Eye (tissue), 1 donor: Measurements from ENCODE around the gene GRM8.
"Not testable (repeated sequence)": the region's sequence is repeated elsewhere in the genome, so short reads cannot be mapped to it uniquely, and the experiment has no call there.

Experiments used
- DNase-seq: peaks from one replicate; pipeline ENCODE4 v3.0.0-alpha.2; 2015

GRM8 gene

GRCh38 chr7:127021857-127022256 lies 230.9 kb downstream of the GRM8 start:
- no peak for DNase-seq

DNA sequence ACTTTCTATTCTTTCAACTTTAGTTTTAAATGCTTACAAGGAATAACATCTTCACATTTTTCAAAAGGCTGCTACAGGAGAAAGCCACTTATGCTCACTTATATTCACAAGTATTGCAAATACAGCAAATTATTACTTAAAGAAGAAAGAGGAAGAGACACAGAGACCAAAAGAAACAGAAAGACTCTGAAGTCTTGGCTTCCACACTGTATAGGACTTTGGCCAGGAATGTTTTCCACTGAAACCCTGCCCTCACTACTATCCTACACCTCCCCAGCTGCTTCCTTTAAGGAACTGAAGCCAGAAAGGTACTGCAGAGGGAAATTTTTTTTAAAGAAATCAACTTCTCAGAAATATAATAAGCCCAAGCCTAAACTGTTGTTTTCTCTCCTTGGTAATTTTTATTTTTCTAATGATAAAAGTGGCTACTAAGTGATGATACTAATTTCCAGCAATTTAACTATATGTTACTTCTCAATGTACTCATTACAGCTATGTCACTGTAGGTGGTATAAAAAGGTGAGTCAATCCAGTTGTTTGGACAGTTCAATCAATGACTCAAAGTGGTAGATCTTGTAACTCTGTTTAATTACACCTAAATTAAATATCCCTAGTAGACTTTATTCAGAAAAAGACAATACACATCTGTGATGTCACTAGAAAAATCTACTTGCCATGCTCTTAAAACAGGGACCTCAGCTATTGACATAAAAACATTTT lies 231.6 kb downstream of the GRM8 start:
- DNase-seq: no peak

DNA sequence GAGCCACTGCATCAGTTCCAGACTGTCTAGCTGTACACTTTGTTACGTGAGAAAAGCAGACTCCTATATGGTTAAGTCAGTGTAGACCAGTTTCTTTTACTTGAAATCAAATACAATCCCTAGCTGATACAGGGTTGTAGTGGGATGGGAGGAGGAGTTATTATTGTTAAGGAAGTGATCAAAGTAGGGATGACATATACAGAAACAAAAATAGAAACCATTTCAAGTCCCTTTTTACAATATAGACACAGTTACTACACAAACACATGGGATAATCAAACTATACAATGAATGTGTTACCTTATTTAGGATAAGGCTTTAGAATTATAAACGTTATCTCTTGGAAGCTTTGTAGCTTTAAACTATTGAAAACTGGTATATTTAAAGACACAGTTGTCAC lies 233.9 kb downstream of the GRM8 start:
- no peak for DNase-seq

DNA sequence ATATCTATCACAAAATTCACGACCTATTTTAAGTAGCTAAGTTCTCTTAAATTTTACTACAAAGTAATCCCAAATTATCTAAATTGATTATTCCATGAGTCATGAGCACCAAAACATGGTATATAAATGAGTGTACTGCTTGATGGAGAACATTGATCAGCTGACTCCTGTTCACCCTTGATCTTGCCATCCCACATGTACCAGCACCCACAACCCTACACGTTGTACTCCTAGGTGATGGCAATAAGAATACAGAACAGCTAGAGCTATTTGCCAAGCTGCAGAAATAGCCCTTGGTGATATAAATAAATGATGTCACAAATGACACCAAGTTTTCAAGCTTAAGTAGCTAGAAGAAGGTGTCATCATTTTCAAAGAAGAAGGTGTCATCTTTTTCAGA lies 235.5 kb downstream of the GRM8 start:
- DNase-seq: no peak

GRCh38 chr7:127000725-127001124 lies 252.0 kb downstream of the GRM8 start:
- DNase-seq: no peak

DNA sequence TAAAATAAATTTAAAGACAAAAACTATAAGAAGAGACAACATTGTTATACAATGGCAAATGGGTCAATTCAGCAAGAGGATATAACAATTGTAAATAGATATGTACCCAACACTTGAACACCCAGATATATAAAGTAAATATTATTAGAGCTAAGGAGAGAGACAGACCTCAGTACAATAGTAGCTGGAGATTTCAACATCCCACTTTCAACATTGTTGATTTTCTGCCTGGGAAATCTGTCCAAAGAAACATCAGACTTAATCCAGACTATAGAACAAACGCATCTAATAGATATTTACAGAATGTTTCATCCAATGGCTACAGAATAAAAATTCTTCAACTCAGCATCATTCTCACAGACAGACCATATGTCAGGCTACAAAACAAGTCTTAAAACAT lies 256.1 kb downstream of the GRM8 start:
- no peak for DNase-seq

GRCh38 chr7:126993626-126994213 lies 259.0 kb downstream of the GRM8 start:
- DNase-seq: no peak

DNA sequence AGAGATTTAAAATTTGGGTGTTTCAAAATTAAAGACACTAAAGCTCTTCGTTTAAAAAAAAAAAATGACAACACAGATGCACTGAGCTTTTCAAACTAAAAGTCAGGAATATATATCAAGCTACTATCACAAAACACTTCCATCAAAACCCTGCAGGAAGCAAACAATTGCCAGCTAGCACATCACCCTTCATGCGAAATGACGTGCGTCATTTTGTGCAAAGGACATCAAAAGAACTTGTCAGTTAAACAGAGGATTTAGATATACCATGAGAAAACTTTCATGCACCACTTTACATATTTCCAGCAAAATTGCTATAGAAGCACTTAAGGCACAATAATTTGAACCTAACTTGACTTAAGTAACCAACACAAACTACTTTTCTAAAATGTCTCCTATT lies 264.7 kb downstream of the GRM8 start:
- no peak for DNase-seq

DNA sequence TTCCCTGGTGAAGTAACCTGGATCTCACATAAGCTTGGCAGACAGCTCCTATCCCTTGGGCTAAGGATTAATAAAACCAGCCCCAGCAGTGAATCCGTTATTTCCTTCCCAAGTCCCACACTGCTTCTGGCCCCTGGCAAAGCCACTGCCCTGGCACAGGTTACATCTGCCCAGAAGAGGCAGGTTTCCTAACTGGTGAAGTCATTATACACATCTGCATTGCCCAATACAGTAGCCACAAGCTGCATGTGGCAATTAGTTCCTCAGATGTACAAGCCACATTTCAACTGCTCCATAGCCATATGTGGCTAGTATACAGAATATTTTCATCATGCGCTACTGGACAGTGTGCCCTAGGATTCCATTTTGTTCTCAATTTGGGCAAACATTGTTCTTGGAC lies 273.0 kb downstream of the GRM8 start:
- no peak for DNase-seq

GRCh38 chr7:126978865-126979264 lies 273.9 kb downstream of the GRM8 start:
- peak; percentile 1 for DNase-seq

DNA sequence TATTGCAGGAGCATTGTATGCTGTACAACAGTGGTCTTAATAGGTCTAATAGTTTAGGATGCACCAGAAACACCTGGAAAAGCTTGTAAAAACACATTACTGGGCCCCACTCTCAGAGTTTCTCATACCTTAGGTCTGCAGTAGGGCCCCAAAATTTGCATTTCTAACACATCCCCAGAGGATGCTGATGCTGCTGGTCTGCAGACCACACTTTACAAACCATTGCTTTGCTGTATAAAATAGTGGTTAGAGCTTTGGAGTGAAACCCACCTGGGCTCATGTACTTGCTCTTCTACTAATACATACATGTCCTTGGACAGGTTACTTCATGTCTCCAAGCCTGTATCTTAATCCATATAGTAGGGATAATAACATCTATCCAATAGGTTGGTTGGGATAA lies 279.7 kb downstream of the GRM8 start:
- DNase-seq: no peak

- DNase-seq: no peak
Measured at GRCh38 chr7:126972571-126972970, 280.2 kb downstream of the GRM8 start.

- no peak for DNase-seq
Measured at GRCh38 chr7:126959649-126960048, 293.1 kb downstream of the GRM8 start.

DNA sequence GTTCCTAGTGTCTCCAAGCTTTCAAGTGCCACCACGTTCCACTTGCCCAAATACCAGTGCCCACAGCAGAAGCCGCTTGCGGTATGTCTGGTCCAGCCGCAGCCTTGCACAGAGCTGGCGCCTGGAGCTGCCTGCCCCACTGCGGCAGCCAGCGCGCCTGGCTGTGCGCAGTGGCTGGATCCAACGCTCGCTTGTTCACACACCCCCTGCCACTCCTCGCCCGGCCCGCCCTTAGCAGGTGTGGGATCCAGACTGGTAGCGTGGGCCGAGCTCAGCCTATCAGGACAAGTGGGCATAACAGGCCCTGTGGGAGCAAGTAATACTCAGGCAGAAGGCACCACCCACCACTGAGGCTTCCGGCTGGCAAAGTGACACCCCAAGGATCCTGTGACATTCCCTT lies 294.4 kb downstream of the GRM8 start:
- DNase-seq: no peak

DNA sequence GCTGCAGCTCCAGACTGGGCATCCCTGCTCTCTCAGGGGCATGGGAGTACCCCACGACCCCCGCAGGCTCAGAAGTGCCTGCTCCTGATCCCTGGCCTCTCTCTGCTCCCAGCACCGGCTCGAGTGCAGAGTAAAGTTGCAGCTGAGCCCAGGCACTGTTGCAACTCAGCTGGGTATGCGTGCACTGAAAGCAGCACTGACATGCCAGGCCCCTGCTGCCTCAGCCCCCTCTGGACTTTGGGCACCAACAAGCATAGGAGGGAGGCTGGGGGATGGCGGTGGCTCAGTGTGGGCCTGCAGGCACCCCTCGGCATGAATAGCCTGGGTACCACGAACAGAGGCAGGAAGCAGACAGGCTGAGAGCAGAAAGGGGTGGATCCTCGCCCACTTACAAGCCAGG lies 295.3 kb downstream of the GRM8 start:
- no peak for DNase-seq

DNA sequence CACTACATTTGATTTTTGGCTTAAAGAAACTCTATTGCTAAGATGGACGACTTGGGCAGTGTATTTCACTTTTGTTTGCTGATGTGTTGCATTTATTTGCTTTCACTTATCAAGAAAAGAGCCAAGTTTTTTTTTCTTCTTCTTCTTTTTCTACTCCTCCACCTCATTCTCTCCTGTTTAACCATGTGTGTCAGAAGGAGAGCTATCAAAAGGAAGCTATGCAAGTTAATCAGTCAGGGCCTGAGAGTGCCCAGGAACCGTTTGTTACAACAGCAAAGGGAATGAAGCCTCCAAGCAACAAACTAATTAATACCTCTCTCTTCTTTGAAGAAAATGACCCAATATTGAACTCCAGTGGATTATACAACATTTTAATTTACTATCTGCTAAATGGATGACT lies 299.3 kb downstream of the GRM8 start:
- no peak for DNase-seq

DNA sequence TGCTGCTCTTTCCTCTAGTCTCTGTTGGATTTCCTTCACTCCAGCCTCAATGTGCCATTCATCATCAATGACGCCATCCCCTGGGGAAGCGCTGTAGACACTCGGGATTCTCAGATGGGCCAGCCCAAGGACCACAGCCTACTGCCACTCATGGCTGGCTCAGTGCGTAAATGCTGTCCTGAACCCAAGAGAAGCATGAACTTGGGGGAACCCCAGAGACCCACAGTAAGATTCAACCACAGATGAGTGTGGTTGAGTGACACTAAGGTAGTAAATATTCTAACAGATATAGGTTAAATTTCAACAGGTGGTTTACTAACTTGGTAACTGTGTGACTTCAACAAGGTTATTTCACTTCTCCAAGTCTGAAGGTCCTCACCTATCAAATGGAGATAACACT lies 304.1 kb downstream of the GRM8 start:
- no peak for DNase-seq

DNA sequence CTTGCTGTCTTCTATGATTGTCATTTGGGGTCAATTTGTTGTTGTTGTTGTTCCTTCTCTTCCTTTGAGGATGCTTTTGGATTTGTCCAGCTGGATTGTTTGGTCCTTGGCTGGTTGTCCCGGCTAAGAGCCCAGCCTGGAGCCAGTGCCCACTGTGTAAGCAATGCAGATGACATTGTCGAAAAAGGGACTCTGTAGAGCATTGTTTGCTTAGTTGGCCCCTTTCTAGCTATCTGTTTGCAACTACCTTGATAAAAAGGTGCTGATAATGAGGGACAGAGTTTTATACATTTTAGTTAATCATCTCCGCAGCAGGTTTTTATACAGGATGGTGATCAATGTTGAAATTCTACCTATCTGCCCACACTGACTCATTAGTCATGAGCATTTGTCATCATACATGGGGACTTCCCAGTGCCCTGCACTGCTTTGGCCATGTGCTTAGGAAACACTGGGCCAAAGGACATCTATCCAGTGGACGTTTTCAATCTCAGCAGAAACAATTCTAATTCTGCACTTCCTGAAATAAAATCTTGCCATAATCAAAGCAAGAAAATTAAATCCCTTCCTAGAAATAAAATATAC lies 311.9 kb downstream of the GRM8 start:
- DNase-seq: no peak

GRCh38 chr7:126937171-126937570 lies 315.6 kb downstream of the GRM8 start:
- no peak for DNase-seq

- no peak for DNase-seq
Measured at GRCh38 chr7:126931581-126931980, 321.2 kb downstream of the GRM8 start.

- DNase-seq: no peak
Measured at GRCh38 chr7:126930166-126930565, 322.6 kb downstream of the GRM8 start.

- no peak for DNase-seq
Measured at GRCh38 chr7:126924477-126924876, 328.3 kb downstream of the GRM8 start.

DNA sequence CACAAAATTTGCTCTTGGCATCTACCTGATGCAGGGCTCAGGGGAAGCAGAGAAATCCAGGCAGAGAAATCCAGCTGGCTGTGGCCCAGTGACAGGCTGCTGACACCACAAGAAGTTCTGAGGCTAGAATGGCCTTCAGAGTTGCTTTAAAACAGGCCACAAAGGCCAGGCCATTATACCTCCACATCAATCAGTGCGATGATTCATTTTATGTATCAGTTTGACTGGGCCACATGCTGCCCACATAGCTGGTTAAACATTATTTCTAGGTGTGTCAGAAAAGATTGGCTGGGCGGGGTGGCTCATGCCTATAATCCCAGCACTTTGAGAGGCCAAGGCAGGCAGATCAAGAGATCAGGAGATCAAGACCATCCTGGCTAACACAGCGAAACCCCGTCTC lies 341.1 kb downstream of the GRM8 start:
- not testable (repeated sequence) for DNase-seq

GRCh38 chr7:126908564-126908963 lies 344.2 kb downstream of the GRM8 start:
- DNase-seq: not testable (repeated sequence)

GRCh38 chr7:126907657-126908056 lies 345.1 kb downstream of the GRM8 start:
- DNase-seq: not testable (repeated sequence)
